ENCODE results near the gene ZC3H13.
A peak's percentile ranks its signal among the peaks of the same experiment; 100 is the strongest.

The ZC3H13 gene

GRCh38 chr13:45909089-45909488 is 143.5 kb downstream of the ZC3H13 start:
- no peaks in the 10 kb centered on the region for H3K27me3 ChIP-seq
- H3K9me3 ChIP-seq, result no peaks in the 10 kb centered on the region
- H3K36me3 ChIP-seq, result no peaks in the 10 kb centered on the region
- H3K4me3 ChIP-seq (ENCODE audit: low read depth, low read length), result no peak overlapping the region
- TF ChIP-seq, protein P1, sequence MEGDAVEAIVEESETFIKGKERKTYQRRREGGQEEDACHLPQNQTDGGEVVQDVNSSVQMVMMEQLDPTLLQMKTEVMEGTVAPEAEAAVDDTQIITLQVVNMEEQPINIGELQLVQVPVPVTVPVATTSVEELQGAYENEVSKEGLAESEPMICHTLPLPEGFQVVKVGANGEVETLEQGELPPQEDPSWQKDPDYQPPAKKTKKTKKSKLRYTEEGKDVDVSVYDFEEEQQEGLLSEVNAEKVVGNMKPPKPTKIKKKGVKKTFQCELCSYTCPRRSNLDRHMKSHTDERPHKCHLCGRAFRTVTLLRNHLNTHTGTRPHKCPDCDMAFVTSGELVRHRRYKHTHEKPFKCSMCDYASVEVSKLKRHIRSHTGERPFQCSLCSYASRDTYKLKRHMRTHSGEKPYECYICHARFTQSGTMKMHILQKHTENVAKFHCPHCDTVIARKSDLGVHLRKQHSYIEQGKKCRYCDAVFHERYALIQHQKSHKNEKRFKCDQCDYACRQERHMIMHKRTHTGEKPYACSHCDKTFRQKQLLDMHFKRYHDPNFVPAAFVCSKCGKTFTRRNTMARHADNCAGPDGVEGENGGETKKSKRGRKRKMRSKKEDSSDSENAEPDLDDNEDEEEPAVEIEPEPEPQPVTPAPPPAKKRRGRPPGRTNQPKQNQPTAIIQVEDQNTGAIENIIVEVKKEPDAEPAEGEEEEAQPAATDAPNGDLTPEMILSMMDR (IDR thresholded peaks at IDR 0.05; ENCODE audit: low read depth, low read length), result no peak
- no peaks in the 10 kb centered on the region for H3K4me1 ChIP-seq
- no peak for DNase-seq

DNA sequence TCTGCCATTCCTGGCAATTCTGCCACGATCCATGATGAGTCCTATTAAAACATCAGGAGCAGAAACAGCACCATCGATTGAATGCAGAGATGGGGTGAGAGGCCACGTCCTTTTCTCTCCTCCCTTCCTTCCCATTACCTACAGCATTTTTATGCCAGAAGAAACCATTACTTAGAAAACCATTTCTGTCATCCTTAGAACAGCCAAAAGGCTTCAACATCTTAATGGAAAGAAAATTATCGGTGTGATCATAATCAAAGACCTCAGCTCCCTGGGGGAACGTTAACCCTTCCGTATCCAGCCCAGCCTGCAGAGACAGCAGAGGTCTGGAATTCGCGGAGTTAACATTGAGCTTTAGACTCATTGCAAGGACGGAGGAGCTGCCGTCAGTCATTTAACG is 145.0 kb downstream of the ZC3H13 start:
- Histone ChIP-seq H3K27me3 (no peaks in the 10 kb centered on the region), H3K4me1 (no peaks in the 10 kb centered on the region), H3K4me3 (ENCODE audit: low read depth, low read length) (no peak overlapping the region), H3K36me3 (no peaks in the 10 kb centered on the region), H3K9me3 (no peaks in the 10 kb centered on the region)
- TF ChIP-seq, protein P1 (IDR thresholded peaks at IDR 0.05; ENCODE audit: low read depth, low read length), result no peak
- peak; percentile 14 for DNase-seq

Data from BE2C (cell line).